GM21381 (cell line): ENCODE data around the gene VSTM2B.

Experiments used
- ATAC-seq: cut with Tn5 transposase; IDR thresholded peaks from one replicate; pipeline ENCODE4 v1.9.1; 2021; ENCODE audit warnings: mild to moderate bottlenecking, moderate library complexity; ENCODE audit not compliant: unreplicated experiment

Gene VSTM2B

GRCh38 chr19:29515233-29515619, 10.6 kb upstream of the VSTM2B start:
- ATAC-seq: no peak

GRCh38 chr19:29515706-29516357, 10.0 kb upstream of the VSTM2B start:
- no peak for ATAC-seq

GRCh38 chr19:29516358-29516725, 9.5 kb upstream of the VSTM2B start:
- ATAC-seq: no peak

GRCh38 chr19:29516821-29517395, 8.9 kb upstream of the VSTM2B start:
- ATAC-seq: no peak

GRCh38 chr19:29517412-29517811, 8.4 kb upstream of the VSTM2B start:
- no peak for ATAC-seq

- no peak for ATAC-seq
Observed at GRCh38 chr19:29517946-29518345, 7.8 kb upstream of the VSTM2B start.

GRCh38 chr19:29519146-29519545, 6.6 kb upstream of the VSTM2B start:
- no peak for ATAC-seq

GRCh38 chr19:29519931-29520330, 5.9 kb upstream of the VSTM2B start:
- no peak for ATAC-seq

- no peak for ATAC-seq
Observed at GRCh38 chr19:29520390-29520789, 5.4 kb upstream of the VSTM2B start.

GRCh38 chr19:29521291-29522075, 4.3 kb upstream of the VSTM2B start:
- ATAC-seq: no peak

- no peak for ATAC-seq
Observed at GRCh38 chr19:29523568-29523967, 2.2 kb upstream of the VSTM2B start.

GRCh38 chr19:29524201-29524911, 1.4 kb upstream of the VSTM2B start:
- ATAC-seq: no peak

- no peak for ATAC-seq
Observed at GRCh38 chr19:29524912-29525831, 622 bp upstream of the VSTM2B start.

GRCh38 chr19:29526730-29527499, 1.1 kb downstream of the VSTM2B start:
- ATAC-seq: no peak

GRCh38 chr19:29527500-29528328, 1.9 kb downstream of the VSTM2B start:
- no peak for ATAC-seq

GRCh38 chr19:29528350-29528945, 2.7 kb downstream of the VSTM2B start:
- peak; percentile 54 for ATAC-seq

- ATAC-seq: no peak
Observed at GRCh38 chr19:29528946-29529645, 3.3 kb downstream of the VSTM2B start.
